Adrenal gland (tissue), 5 donors: ENCODE data around the gene DNAL1.

Experiments
- CTCF ChIP-seq, 6 experiments: fragments of 450-650 bp in 4 of 6; fragments of 200-600 bp in 2 of 6; sonication (generic) in 1 of 6; IDR thresholded peaks; 1 replicate in 5 of 6; 2 replicates in 1 of 6; pipeline versions ENCODE4 v1.5.1 to v1.8.0; 2016 to 2021; ENCODE audit warnings: antibody characterized with exemption in 6 of 6, mild to moderate bottlenecking in 2 of 6, moderate library complexity in 1 of 6
- POLR2A ChIP-seq, 2 donors: fragments of 450-650 bp; IDR thresholded peaks; one replicate each; pipeline ENCODE4 v1.6.1; 2017; ENCODE audit warnings: antibody characterized with exemption in 2 of 2, mild to moderate bottlenecking in 2 of 2, moderate library complexity in 1 of 2
- donor health status: DM: no; HTN: no; CAD: no.

DNA sequence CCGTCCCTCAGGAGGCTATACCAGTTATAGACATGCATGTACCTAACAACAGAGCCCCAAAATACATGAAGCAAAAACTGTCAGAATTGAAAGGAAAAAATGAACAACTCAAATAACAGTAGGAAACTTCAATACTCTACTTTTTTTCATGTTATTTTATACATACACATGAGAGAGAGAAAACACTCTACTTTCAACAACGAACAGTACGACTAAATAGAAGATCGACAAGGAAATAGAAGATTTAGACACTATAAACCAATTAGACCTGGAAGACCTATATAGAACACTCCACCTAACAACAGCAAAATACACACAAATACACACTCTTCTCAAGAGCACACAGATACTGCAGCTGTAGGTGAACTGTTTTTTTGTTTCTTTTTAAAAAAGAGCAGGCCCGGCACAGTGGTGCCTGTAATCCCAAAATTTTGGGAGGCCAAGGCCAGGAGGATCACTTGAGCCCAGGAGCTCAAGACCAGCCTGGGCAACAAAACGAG, 104.1 kb downstream of the DNAL1 start:
- TF ChIP-seq CTCF (IDR thresholded peaks at IDR 0.05) (no peak), POLR2A (IDR thresholded peaks at IDR 0.05) (no peak)
